Measurements from ENCODE around the gene ZSCAN32. TPM values are rescaled to one million over a fixed set of nuclear protein-coding genes. Genes with fewer than 3 reads are reported as not detected.

ZSCAN32 gene
- total RNA-seq, 1 experiment from 2014 or later: 20.0 TPM

- POLR2A ChIA-PET: no interaction called here
- ATAC-seq (no peak), DNase-seq (ENCODE audit: low read depth, low spot score) (no peak)
- intact Hi-C loops (cut with micrococcal nuclease): no loop called here
- CTCF ChIA-PET: no interaction called here
- Histone ChIP-seq H3K4me1 (ENCODE audit: control insufficient read depth in 1 of 2, insufficient read depth in 2 of 2, low read length in 2 of 2) (no peaks in the 10 kb centered on the region), H3K4me3 (replicated peaks in 1 of 2; ENCODE audit: low read depth in 1 of 2, low read length in 2 of 2) (no peak overlapping the region), H2AFZ (ENCODE audit: low read depth, low read length, poor library complexity, severe bottlenecking) (no peak overlapping the region), H3K4me2 (ENCODE audit: low read length) (no peak overlapping the region), H3K27me3 (ENCODE audit: insufficient read depth, low read length) (no peaks in the 10 kb centered on the region), H4K20me1 (ENCODE audit: insufficient read depth) (no peaks in the 10 kb centered on the region), H3K9me2 (ENCODE audit: insufficient read depth) (no peaks in the 10 kb centered on the region), H3K79me2 (ENCODE audit: insufficient read depth, low read length) (no peaks in the 10 kb centered on the region), H3K9me3 (ENCODE audit: control insufficient read depth in 1 of 2, insufficient read depth in 1 of 2, low read depth in 1 of 2, low read length in 2 of 2) (no peaks in the 10 kb centered on the region), H3K27ac (ENCODE audit: low read depth, low read length) (no peak overlapping the region), H3K9ac (ENCODE audit: low read length) (no peak overlapping the region), H3K36me3 (ENCODE audit: control insufficient read depth in 1 of 2, insufficient read depth in 2 of 2, low read length in 2 of 2) (no peaks in the 10 kb centered on the region)
- RAD21 ChIA-PET (ENCODE audit: low non-redundant PET in 1 of 2, low total read pairs in 2 of 2, uncharacterized antibody in 2 of 2, unreplicated experiment in 2 of 2): no interaction called here
- BruUV-seq (replicated peaks): no TSS peak
- TF ChIP-seq POLR2A (IDR thresholded peaks at IDR 0.05; ENCODE audit: borderline replicate concordance, extremely low read depth, insufficient read depth, insufficient read length) (no peak), ZNF274 (IDR thresholded peaks at IDR 0.05; ENCODE audit: low read depth, low read length) (no peak), SIN3A (IDR thresholded peaks at IDR 0.05; ENCODE audit: low read depth) (no peak), CEBPB (IDR thresholded peaks at IDR 0.05; ENCODE audit: low read depth) (no peak), SP1 (IDR thresholded peaks at IDR 0.05; ENCODE audit: low read depth) (no peak), REST (IDR thresholded peaks at IDR 0.05; ENCODE audit: low read depth) (no peak), FOSL1 (IDR thresholded peaks at IDR 0.05; ENCODE audit: low read depth) (no peak), JUND (IDR thresholded peaks at IDR 0.05) (no peak), ATF3 (IDR thresholded peaks at IDR 0.05) (no peak), ELF1 (IDR thresholded peaks at IDR 0.05; ENCODE audit: borderline replicate concordance, low read depth) (no peak), EZH2phosphoT487 (IDR thresholded peaks at IDR 0.05; ENCODE audit: borderline replicate concordance) (no peak), ZBTB33 (IDR thresholded peaks at IDR 0.05; ENCODE audit: extremely low read depth, insufficient replicate concordance, low read length) (no peak), SRF (IDR thresholded peaks at IDR 0.05; ENCODE audit: low read depth) (no peak)
Observed at GRCh38 chr16:3349175-3349574, 51.6 kb downstream of the ZSCAN32 start.

All from HCT116 (cell line).